ENCODE data around the gene TRIM59.
A peak's percentile ranks its signal among the peaks of the same experiment; 100 is the strongest.

TRIM59 gene

DNA sequence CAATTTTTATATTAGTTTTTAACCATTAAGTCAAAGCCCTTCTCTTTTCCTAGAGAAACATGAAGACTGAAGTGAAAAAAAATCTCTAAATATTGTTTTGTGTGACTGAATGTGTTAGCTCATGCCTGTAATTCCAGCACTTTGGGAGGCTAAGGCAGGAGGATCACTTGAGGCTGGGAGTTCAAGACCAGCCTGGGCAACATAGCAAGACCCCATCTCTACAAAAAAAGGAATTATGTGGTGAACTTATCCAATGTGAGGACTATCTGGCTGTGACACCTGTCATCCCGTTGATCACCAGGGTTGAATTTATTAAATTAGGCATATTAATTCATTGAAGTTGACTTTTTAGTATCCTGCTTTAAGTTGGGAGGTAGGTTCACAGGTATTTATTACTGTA is 37.1 kb downstream of the TRIM59 start:
- Mint-ChIP-seq H3K4me3 (no peak overlapping the region), H3K4me1 (peaks cover 5% of the 10 kb centered on the region), H3K9me3 (no peaks in the 10 kb centered on the region), H3K27me3 (ENCODE audit: low read depth) (no peaks in the 10 kb centered on the region), H3K36me3 (ENCODE audit: low read depth) (peaks cover 37% of the 10 kb centered on the region), H3K27ac (no peak overlapping the region)
- TF ChIP-seq, protein P1, sequence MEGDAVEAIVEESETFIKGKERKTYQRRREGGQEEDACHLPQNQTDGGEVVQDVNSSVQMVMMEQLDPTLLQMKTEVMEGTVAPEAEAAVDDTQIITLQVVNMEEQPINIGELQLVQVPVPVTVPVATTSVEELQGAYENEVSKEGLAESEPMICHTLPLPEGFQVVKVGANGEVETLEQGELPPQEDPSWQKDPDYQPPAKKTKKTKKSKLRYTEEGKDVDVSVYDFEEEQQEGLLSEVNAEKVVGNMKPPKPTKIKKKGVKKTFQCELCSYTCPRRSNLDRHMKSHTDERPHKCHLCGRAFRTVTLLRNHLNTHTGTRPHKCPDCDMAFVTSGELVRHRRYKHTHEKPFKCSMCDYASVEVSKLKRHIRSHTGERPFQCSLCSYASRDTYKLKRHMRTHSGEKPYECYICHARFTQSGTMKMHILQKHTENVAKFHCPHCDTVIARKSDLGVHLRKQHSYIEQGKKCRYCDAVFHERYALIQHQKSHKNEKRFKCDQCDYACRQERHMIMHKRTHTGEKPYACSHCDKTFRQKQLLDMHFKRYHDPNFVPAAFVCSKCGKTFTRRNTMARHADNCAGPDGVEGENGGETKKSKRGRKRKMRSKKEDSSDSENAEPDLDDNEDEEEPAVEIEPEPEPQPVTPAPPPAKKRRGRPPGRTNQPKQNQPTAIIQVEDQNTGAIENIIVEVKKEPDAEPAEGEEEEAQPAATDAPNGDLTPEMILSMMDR (IDR thresholded peaks at IDR 0.05; ENCODE audit: unreplicated experiment in 3 of 3), result no peak

DNA sequence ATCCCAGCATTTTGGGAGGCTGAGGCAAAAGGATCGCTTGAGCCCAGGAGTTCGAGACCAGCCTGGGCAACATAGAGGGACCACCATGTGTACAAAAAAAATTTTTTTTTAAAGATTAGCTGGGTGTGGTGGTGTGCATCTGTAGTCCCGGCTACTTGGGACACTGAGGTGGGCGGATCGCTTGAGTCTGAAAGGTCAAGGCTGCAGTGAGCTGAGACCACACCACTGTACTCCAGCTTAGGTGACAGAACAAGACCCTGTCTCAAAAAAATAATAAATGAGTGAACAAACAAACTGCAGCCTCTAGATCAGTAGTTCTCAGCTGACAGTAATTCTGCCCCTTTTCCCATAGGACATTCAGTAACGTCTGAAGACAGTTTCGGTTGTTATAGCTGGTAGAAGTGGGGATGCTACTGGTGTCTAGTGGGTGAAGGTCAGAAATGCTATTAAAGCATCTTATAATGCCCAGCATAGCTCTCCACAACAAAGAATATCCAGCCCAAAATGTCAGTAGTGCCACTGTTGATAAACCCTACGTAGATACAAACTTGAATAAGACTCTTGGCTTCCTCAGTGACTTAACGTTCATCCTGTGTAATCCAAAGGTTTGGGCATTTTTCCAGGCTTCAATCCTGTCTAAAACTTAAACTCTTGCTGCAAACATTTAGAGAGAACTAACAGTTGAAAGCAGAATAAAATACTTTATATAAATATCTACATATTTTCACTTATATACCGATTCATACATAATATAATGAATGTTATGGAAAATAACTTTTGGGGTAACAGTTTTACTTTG is 39.6 kb downstream of the TRIM59 start:
- peaks cover 5% of the 10 kb centered on the region for H3K4me1 Mint-ChIP-seq
- H3K27ac Mint-ChIP-seq, result peak overlapping the region in 1 of 3 experiments; percentile 40
- no peak overlapping the region for H3K4me3 Mint-ChIP-seq
- H3K27me3 Mint-ChIP-seq (ENCODE audit: low read depth), result no peaks in the 10 kb centered on the region
- TF ChIP-seq, protein P1 (IDR thresholded peaks at IDR 0.05; ENCODE audit: unreplicated experiment in 3 of 3), result no peak
- peaks cover 31% of the 10 kb centered on the region for H3K36me3 Mint-ChIP-seq (ENCODE audit: low read depth)
- no peaks in the 10 kb centered on the region for H3K9me3 Mint-ChIP-seq

DNA sequence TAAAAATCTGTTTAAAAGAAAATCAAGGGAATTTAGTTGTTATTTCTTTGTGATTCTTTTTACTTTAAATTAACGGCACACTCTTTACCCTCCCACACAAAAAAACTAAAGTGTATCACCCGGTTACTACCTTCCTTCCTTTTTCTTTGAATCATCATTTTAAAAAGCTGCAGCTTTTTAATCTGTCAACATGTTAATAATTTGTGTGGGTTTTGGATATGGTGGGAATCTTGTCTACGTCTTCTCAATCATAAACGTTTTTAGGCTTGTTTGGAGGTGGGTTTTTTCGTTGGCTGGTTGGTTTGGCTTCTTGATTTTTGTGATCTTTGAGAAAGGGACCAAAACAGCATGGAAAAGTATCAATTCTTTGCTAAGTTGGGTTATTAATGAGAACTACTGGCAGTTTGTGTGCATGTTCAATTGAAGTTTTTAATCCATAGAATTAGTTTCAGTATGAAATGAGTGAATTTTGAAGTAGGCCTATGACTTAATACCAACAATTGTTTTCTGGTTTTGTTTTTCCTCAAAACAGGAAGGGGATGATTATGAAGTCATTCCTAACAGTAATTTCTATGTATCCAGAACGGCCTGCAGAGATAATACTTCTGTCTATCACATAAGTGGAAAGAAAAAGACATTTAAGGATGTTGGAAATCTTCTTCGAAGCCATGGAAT is 45.7 kb downstream of the TRIM59 start:
- peaks cover 9% of the 10 kb centered on the region for H3K36me3 Mint-ChIP-seq (ENCODE audit: low read depth)
- peaks cover 5% of the 10 kb centered on the region for H3K27me3 Mint-ChIP-seq (ENCODE audit: low read depth)
- TF ChIP-seq, protein P1 (IDR thresholded peaks at IDR 0.05; ENCODE audit: unreplicated experiment in 3 of 3), result no peak
- peak overlapping the region; percentile 41 to 68 (median 63) for H3K4me3 Mint-ChIP-seq
- H3K27ac Mint-ChIP-seq, result peak overlapping the region; percentile 6 to 78 (median 25)
- no peaks in the 10 kb centered on the region for H3K9me3 Mint-ChIP-seq
- peaks cover 36% of the 10 kb centered on the region for H3K4me1 Mint-ChIP-seq

DNA sequence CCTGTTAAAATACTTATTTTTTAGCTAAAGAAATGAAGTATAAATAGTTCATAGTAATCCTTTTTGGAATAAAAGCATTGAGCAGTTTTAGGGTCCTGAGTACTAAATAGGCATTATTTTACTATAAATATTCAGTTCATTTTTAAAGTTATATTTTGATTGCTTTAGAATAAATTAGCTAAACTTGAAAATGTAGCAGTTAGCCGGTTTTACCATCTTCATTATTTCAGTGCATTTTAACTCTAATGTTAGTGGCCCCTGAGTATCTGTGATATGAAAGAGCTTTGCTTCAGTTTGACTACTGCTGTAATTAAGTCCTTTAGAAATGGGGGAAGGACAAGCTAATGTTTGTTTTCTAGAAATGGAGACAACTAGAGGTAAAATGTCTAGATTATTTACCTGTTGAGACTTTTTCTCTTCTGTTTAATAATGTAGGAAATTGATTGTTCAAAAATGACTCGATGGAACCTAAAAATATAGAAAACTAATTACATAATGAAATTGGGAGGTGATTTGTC is 46.5 kb downstream of the TRIM59 start:
- no peaks in the 10 kb centered on the region for H3K9me3 Mint-ChIP-seq
- peaks cover 5% of the 10 kb centered on the region for H3K27me3 Mint-ChIP-seq (ENCODE audit: low read depth)
- peak overlapping the region; percentile 87 to 92 (median 92) for H3K4me3 Mint-ChIP-seq
- H3K4me1 Mint-ChIP-seq, result peaks cover 44% of the 10 kb centered on the region
- TF ChIP-seq, protein P1 (IDR thresholded peaks at IDR 0.05; ENCODE audit: unreplicated experiment in 3 of 3), result no peak
- peak overlapping the region in 1 of 3 experiments; percentile 78 for H3K27ac Mint-ChIP-seq
- H3K36me3 Mint-ChIP-seq (ENCODE audit: low read depth), result peaks cover 5% of the 10 kb centered on the region

DNA sequence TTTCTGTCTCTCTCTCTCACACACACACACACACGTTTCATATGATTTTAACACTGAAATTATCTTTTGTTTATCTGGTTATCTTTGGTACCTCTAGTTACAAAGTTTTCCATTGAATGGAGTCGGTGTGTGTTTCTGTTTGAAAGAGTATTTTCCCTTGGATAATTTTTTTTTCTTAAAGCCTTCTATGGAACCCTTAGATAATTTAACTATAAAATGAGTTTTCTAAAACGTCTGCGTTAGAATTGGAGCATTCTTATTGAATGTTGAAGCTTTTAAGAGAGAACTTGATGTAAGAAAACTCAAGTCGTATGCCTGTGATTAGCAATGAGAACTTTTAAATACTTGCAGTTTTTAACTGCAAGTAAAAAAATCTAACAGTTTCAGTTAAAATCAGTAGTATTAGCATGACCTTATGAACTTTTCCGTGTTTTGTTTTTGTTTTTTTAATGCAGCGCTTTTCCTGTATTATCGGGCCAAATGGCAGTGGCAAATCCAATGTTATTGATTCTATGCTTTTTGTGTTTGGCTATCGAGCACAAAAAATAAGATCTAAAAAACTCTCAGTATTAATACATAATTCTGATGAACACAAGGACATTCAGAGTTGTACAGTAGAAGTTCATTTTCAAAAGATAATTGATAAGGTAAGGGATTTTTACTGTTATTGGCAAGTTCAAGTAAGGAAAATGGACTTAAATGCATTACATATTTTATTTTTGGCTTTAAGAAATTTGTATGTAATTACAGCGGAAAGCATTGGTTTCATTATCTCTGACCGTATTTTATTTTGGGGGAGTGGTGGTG is 47.2 kb downstream of the TRIM59 start:
- Mint-ChIP-seq H3K27ac (peak overlapping the region; percentile 12 to 78 (median 67)), H3K9me3 (no peaks in the 10 kb centered on the region), H3K36me3 (ENCODE audit: low read depth) (peaks cover 5% of the 10 kb centered on the region), H3K4me3 (peak overlapping the region; percentile 87 to 92 (median 92)), H3K4me1 (peaks cover 45% of the 10 kb centered on the region), H3K27me3 (ENCODE audit: low read depth) (peaks cover 5% of the 10 kb centered on the region)
- TF ChIP-seq, protein P1 (IDR thresholded peaks at IDR 0.05; ENCODE audit: unreplicated experiment in 3 of 3), result no peak

Data from nephron (organoid).